IPS-11a (cell line): Measurements from ENCODE around the gene PRKG1.
"Not testable (repeated sequence)": the region's sequence is repeated elsewhere in the genome, so short reads cannot be mapped to it uniquely, and the experiment has no call there.

Experiments used
- H3K4me3 ChIP-seq: one replicate; pipeline ENCODE4 v1.5.1; 2013; ENCODE audit warnings: low read depth, low read length, control low read depth

Gene PRKG1

GRCh38 chr10:51313773-51314478 lies 239.6 kb downstream of the PRKG1 start:
- no peak overlapping the region for H3K4me3 ChIP-seq

GRCh38 chr10:51314481-51314880 lies 240.2 kb downstream of the PRKG1 start:
- H3K4me3 ChIP-seq, result no peak overlapping the region

GRCh38 chr10:51318399-51319172 lies 244.3 kb downstream of the PRKG1 start:
- no peak overlapping the region for H3K4me3 ChIP-seq

GRCh38 chr10:51319173-51319435 lies 244.8 kb downstream of the PRKG1 start:
- no peak overlapping the region for H3K4me3 ChIP-seq

GRCh38 chr10:51321300-51321699 lies 247.0 kb downstream of the PRKG1 start:
- no peak overlapping the region for H3K4me3 ChIP-seq

- no peak overlapping the region for H3K4me3 ChIP-seq
Measured at GRCh38 chr10:51321980-51322379, 247.7 kb downstream of the PRKG1 start.

- no peak overlapping the region for H3K4me3 ChIP-seq
Measured at GRCh38 chr10:51325649-51326048, 251.4 kb downstream of the PRKG1 start.

- H3K4me3 ChIP-seq, result no peak overlapping the region
Measured at GRCh38 chr10:51326174-51326573, 251.9 kb downstream of the PRKG1 start.

GRCh38 chr10:51327432-51327831 lies 253.1 kb downstream of the PRKG1 start:
- no peak overlapping the region for H3K4me3 ChIP-seq

GRCh38 chr10:51340366-51340765 lies 266.1 kb downstream of the PRKG1 start:
- H3K4me3 ChIP-seq, result no peak overlapping the region

- H3K4me3 ChIP-seq, result no peak overlapping the region
Measured at GRCh38 chr10:51340845-51341610, 266.7 kb downstream of the PRKG1 start.

GRCh38 chr10:51341745-51342144 lies 267.5 kb downstream of the PRKG1 start:
- not testable (repeated sequence) for H3K4me3 ChIP-seq

- H3K4me3 ChIP-seq, result no peak overlapping the region
Measured at GRCh38 chr10:51342381-51342780, 268.1 kb downstream of the PRKG1 start.

- no peak overlapping the region for H3K4me3 ChIP-seq
Measured at GRCh38 chr10:51343391-51343790, 269.1 kb downstream of the PRKG1 start.

- no peak overlapping the region for H3K4me3 ChIP-seq
Measured at GRCh38 chr10:51344371-51344770, 270.1 kb downstream of the PRKG1 start.

GRCh38 chr10:51348622-51349021 lies 274.3 kb downstream of the PRKG1 start:
- H3K4me3 ChIP-seq, result no peak overlapping the region

- no peak overlapping the region for H3K4me3 ChIP-seq
Measured at GRCh38 chr10:51357170-51357569, 282.9 kb downstream of the PRKG1 start.

- H3K4me3 ChIP-seq, result no peak overlapping the region
Measured at GRCh38 chr10:51358227-51358626, 283.9 kb downstream of the PRKG1 start.

- no peak overlapping the region for H3K4me3 ChIP-seq
Measured at GRCh38 chr10:51363415-51363814, 289.1 kb downstream of the PRKG1 start.

- no peak overlapping the region for H3K4me3 ChIP-seq
Measured at GRCh38 chr10:51364674-51365073, 290.4 kb downstream of the PRKG1 start.

- no peak overlapping the region for H3K4me3 ChIP-seq
Measured at GRCh38 chr10:51366044-51366443, 291.8 kb downstream of the PRKG1 start.

GRCh38 chr10:51367127-51367526 lies 292.8 kb downstream of the PRKG1 start:
- H3K4me3 ChIP-seq, result no peak overlapping the region
